Activated CD4-positive, alpha-beta T cell treated with anti-CD3 and anti-CD28 coated beads, Interleukin-2, Interleukin-6, amounts not matched to agents 100 ng/mL and 50 ng/mL, durations not matched to agents 16 hours and 8 hours (primary cell): ENCODE data around the gene ITPR2.
"Not testable (repeated sequence)": the region's sequence is repeated elsewhere in the genome, so short reads cannot be mapped to it uniquely, and the experiment has no call there.

Experiments
- DNase-seq: peaks from one replicate; pipeline ENCODE4 v3.0.0-alpha.2; 2020

ITPR2 gene

GRCh38 chr12:26786491-26786864, 46.5 kb downstream of the ITPR2 start:
- no peak for DNase-seq

- not testable (repeated sequence) for DNase-seq
Measured at GRCh38 chr12:26783816-26784379, 49.1 kb downstream of the ITPR2 start.

GRCh38 chr12:26783131-26783526, 49.9 kb downstream of the ITPR2 start:
- no peak for DNase-seq

GRCh38 chr12:26782372-26783130, 50.4 kb downstream of the ITPR2 start:
- no peak for DNase-seq

GRCh38 chr12:26780656-26781055, 52.3 kb downstream of the ITPR2 start:
- not testable (repeated sequence) for DNase-seq

GRCh38 chr12:26778173-26778775, 54.7 kb downstream of the ITPR2 start:
- DNase-seq: not testable (repeated sequence)

GRCh38 chr12:26777236-26777635, 55.8 kb downstream of the ITPR2 start:
- DNase-seq: no peak

- not testable (repeated sequence) for DNase-seq
Measured at GRCh38 chr12:26775991-26776390, 57.0 kb downstream of the ITPR2 start.

- DNase-seq: no peak
Measured at GRCh38 chr12:26773313-26774104, 59.5 kb downstream of the ITPR2 start.

GRCh38 chr12:26771861-26772260, 61.1 kb downstream of the ITPR2 start:
- no peak for DNase-seq

GRCh38 chr12:26770239-26771070, 62.5 kb downstream of the ITPR2 start:
- DNase-seq: no peak

- no peak for DNase-seq
Measured at GRCh38 chr12:26769611-26770010, 63.4 kb downstream of the ITPR2 start.

- no peak for DNase-seq
Measured at GRCh38 chr12:26768611-26769603, 64.1 kb downstream of the ITPR2 start.

- no peak for DNase-seq
Measured at GRCh38 chr12:26767865-26768264, 65.1 kb downstream of the ITPR2 start.

GRCh38 chr12:26767116-26767515, 65.9 kb downstream of the ITPR2 start:
- no peak for DNase-seq

- no peak for DNase-seq
Measured at GRCh38 chr12:26762186-26762585, 70.8 kb downstream of the ITPR2 start.

GRCh38 chr12:26761775-26762174, 71.2 kb downstream of the ITPR2 start:
- DNase-seq: no peak

GRCh38 chr12:26760657-26761293, 72.2 kb downstream of the ITPR2 start:
- DNase-seq: no peak

GRCh38 chr12:26755362-26755761, 77.6 kb downstream of the ITPR2 start:
- DNase-seq: not testable (repeated sequence)

GRCh38 chr12:26754148-26754547, 78.8 kb downstream of the ITPR2 start:
- no peak for DNase-seq

- DNase-seq: no peak
Measured at GRCh38 chr12:26751179-26751578, 81.8 kb downstream of the ITPR2 start.
